Smooth muscle cell (in vitro differentiated cells): ENCODE measurements around the gene AKR1C1. TPM values are rescaled to one million over a fixed set of nuclear protein-coding genes. Genes with fewer than 3 reads are reported as not detected.

Experiments
- DNase-seq: peaks from one replicate; lab custom pipeline; 2025; ENCODE audit not compliant: unreplicated experiment; lab: John Stamatoyannopoulos, UW
- H2AFZ ChIP-seq: fragments of 200-600 bp; sonication (generic); 2 replicates; pipeline ENCODE4 v1.6.0; 2016; ENCODE audit warnings: antibody characterized with exemption, low read depth, mild to moderate bottlenecking
- H3F3A ChIP-seq: fragments of 200-600 bp; sonication (generic); 2 replicates; pipeline ENCODE4 v1.6.0; 2017; ENCODE audit warnings: antibody characterized with exemption, low read depth
- H3K27ac ChIP-seq: fragments of 200-600 bp; sonication (generic); 2 replicates; pipeline ENCODE4 v1.5.1; 2016; ENCODE audit warnings: low read depth, mild to moderate bottlenecking
- H3K27me3 ChIP-seq: fragments of 200-600 bp; sonication (generic); 2 replicates; pipeline ENCODE4 v1.6.1; 2016; ENCODE audit warnings: low read depth, mild to moderate bottlenecking
- H3K36me3 ChIP-seq: fragments of 200-600 bp; sonication (generic); 2 replicates; pipeline ENCODE4 v1.5.1; 2016; ENCODE audit warnings: low read depth
- H3K4me1 ChIP-seq: fragments of 200-600 bp; sonication (generic); 2 replicates; pipeline ENCODE4 v1.5.1; 2016; ENCODE audit warnings: low read depth
- H3K4me2 ChIP-seq: fragments of 200-600 bp; sonication (generic); 2 replicates; pipeline ENCODE4 v1.6.0; 2016; ENCODE audit warnings: mild to moderate bottlenecking
- H3K4me3 ChIP-seq: fragments of 200-600 bp; sonication (generic); 2 replicates; pipeline ENCODE4 v1.5.1; 2016; ENCODE audit warnings: mild to moderate bottlenecking
- H3K79me2 ChIP-seq: fragments of 200-600 bp; sonication (generic); 2 replicates; pipeline ENCODE4 v1.6.0; 2016; ENCODE audit warnings: low read depth, mild to moderate bottlenecking
- H3K9ac ChIP-seq: fragments of 200-600 bp; sonication (generic); 2 replicates; pipeline ENCODE4 v1.6.0; 2016; ENCODE audit warnings: low read depth
- H3K9me3 ChIP-seq: fragments of 200-600 bp; sonication (generic); replicated peaks from 2 replicates; pipeline ENCODE4 v1.5.1; 2016; ENCODE audit warnings: low read depth
- H4K20me1 ChIP-seq: fragments of 200-600 bp; sonication (generic); 2 replicates; pipeline ENCODE4 v1.6.0; 2016; ENCODE audit warnings: low read depth
- CTCF ChIP-seq: fragments of 200-600 bp; sonication (generic); IDR thresholded peaks from 2 replicates; pipeline ENCODE4 v1.5.1; 2017; ENCODE audit warnings: borderline replicate concordance, mild to moderate bottlenecking, antibody characterized with exemption; ENCODE audit not compliant: insufficient read depth, poor library complexity, severe bottlenecking
- WGBS: methylation state at CpG from one replicate; pipeline ENCODE4 v1.1.7; 2016; ENCODE audit warnings: low lambda C conversion rate; 5-methylcytosine and 5-hydroxymethylcytosine counted together
- polyA plus RNA-seq: library from polyadenylated mRNA; unstranded; fragments of >200 nt; fragmentation: Nextera tagmentation; extraction: Ambion mirVana; gene quantifications from 2 replicates; pipeline ENCODE4 v1.2.1, GENCODE V29; 2016
- total RNA-seq: library from RNA; depleted of rRNA; stranded (reverse); fragments of >200 nt; gene quantifications from 2 replicates; pipeline ENCODE4 v1.2.3, GENCODE V29; 2014

Gene AKR1C1
- total and polyA plus RNA-seq, 2 experiments from 2014 or later = 16.3 to 20.5 TPM

GRCh38 chr10:4926400-4926799, 36.8 kb upstream of the AKR1C1 start:
- Histone ChIP-seq H3K79me2 (no peaks in the 10 kb centered on the region), H4K20me1 (no peaks in the 10 kb centered on the region), H3K4me3 (no peak overlapping the region), H3K4me1 (no peaks in the 10 kb centered on the region), H3K9me3 (no peaks in the 10 kb centered on the region), H2AFZ (no peak overlapping the region), H3K4me2 (no peak overlapping the region), H3F3A (no peaks in the 10 kb centered on the region), H3K9ac (no peak overlapping the region), H3K36me3 (no peaks in the 10 kb centered on the region), H3K27me3 (no peaks in the 10 kb centered on the region), H3K27ac (no peak overlapping the region)
- no peak for TF ChIP-seq CTCF
- DNase-seq = no peak

DNA sequence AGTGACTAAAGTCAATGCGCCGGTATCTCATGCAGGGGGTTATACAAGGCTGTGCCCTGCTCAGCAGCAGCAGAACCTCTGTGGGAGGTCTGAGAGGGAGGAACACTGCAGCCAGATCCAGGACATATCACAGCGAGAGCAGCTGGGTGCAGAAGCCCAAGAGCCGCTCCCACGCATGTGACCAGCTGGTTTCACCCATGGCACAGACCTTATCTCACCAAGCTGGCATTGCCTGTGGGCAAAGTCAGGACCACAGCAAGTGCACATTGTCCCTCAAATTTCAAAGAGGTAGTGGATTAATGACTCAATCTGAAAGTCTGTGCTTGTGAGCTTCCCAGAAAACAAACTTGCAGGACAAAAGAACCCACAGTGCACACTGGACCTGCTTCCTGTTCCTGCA, 31.6 kb upstream of the AKR1C1 start:
- 73% methylated on average over 5 of the region's 5 CpGs for WGBS

DNA sequence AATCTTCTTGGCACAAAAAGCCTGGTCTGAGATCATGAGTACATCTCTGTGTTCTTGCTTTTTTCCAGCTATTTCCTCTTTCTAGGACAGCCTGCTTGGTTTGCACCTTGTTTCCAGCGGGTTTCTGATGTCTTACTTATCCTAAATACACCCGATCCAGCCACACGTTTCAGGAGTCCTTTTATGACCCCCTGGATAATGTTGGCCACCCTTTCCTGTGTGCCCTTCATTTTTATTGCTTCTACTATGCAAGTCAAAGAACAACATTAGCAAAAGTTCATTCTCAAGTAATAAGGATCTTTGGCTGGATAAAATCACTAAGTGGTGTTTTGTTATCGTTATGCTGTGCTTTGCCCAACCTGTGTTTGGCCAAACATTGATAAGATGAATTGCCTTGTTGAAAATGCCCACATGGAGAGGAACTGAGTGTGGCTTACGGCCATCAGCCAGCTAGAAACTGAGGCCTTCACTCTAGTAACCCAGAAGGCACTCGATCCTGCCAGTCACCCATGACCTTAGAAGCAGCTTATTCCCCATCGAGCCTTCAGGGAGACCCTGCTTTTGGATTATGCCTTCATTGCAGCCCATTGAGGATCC, 28.7 kb upstream of the AKR1C1 start:
- 90% methylated on average over 7 of the region's 7 CpGs for WGBS
- no peak for TF ChIP-seq CTCF
- no peak overlapping the region for H3K4me3 ChIP-seq
- H2AFZ ChIP-seq = no peak overlapping the region
- no peak overlapping the region for H3K4me2 ChIP-seq
- H3F3A ChIP-seq = no peaks in the 10 kb centered on the region
- no peak overlapping the region for H3K27ac ChIP-seq
- H3K36me3 ChIP-seq = no peaks in the 10 kb centered on the region
- no peak for DNase-seq
- no peaks in the 10 kb centered on the region for H3K79me2 ChIP-seq
- no peaks in the 10 kb centered on the region for H3K9me3 ChIP-seq
- H3K9ac ChIP-seq = no peak overlapping the region
- H3K27me3 ChIP-seq = no peaks in the 10 kb centered on the region
- no peaks in the 10 kb centered on the region for H4K20me1 ChIP-seq
- no peaks in the 10 kb centered on the region for H3K4me1 ChIP-seq

More for the DNA sequence above, 31.6 kb upstream of the AKR1C1 start:
- Histone ChIP-seq H3K9me3 (no peaks in the 10 kb centered on the region), H3K4me1 (no peaks in the 10 kb centered on the region), H3F3A (no peaks in the 10 kb centered on the region), H3K79me2 (no peaks in the 10 kb centered on the region), H3K27ac (no peak overlapping the region), H2AFZ (no peak overlapping the region), H3K36me3 (no peaks in the 10 kb centered on the region), H4K20me1 (no peaks in the 10 kb centered on the region), H3K9ac (no peak overlapping the region), H3K4me2 (no peak overlapping the region), H3K4me3 (no peak overlapping the region), H3K27me3 (no peaks in the 10 kb centered on the region)
- DNase-seq = no peak
- no peak for TF ChIP-seq CTCF

DNA sequence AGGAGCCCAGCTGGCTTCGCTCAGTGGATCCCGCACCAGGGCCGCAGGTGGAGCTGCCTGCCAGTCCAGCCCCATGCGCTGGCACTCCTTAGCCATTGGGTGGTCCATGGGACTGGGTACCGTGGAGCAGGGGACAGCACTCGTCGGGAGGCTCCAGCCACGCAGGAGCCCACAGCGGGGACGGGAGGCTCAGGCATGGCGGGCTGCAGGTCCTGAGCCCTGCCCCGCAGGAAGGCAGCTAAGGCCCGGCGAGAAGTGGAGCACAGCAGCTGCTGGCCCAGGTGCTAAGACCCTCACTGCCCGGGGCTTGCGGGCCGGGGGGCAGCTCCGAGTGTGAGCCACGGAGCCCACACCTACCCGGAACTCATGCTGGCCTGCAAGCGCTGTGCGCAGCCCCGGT, 25.9 kb upstream of the AKR1C1 start:
- Histone ChIP-seq H3K79me2 (no peaks in the 10 kb centered on the region), H3K27me3 (no peaks in the 10 kb centered on the region), H3K36me3 (no peaks in the 10 kb centered on the region), H3K4me1 (no peaks in the 10 kb centered on the region), H3K9ac (no peak overlapping the region), H2AFZ (no peak overlapping the region), H4K20me1 (no peaks in the 10 kb centered on the region), H3K4me3 (no peak overlapping the region), H3F3A (no peaks in the 10 kb centered on the region), H3K9me3 (no peaks in the 10 kb centered on the region), H3K4me2 (no peak overlapping the region), H3K27ac (no peak overlapping the region)
- WGBS = 99% methylated on average over 23 of the region's 23 CpGs
- DNase-seq = no peak
- no peak for TF ChIP-seq CTCF
